H1 (cell line): ENCODE results near the gene BCAS3. TPM values are rescaled to one million over a fixed set of nuclear protein-coding genes. Genes with fewer than 3 reads are reported as not detected.

Experiments used
- ATF3 ChIP-seq: IDR thresholded peaks from 2 replicates; pipeline ENCODE4 v1.6.1; 2011; ENCODE audit warnings: low read depth, mild to moderate bottlenecking, low read length; ENCODE audit not compliant: insufficient read depth
- KDM4A ChIP-seq: IDR thresholded peaks from one replicate; pipeline ENCODE4 v1.7.1; 2012; ENCODE audit warnings: low read depth, mild to moderate bottlenecking, moderate library complexity, low read length, inconsistent platforms; ENCODE audit not compliant: severe bottlenecking
- MAFK ChIP-seq: IDR thresholded peaks from 2 replicates; pipeline ENCODE4 v1.6.1; 2012; ENCODE audit warnings: low read depth, mild to moderate bottlenecking, improper control_type of control experiment, low read length
- MAX ChIP-seq: IDR thresholded peaks from 2 replicates; pipeline ENCODE4 v1.6.1; 2012; ENCODE audit warnings: inconsistent platforms
- RFX5 ChIP-seq: IDR thresholded peaks from 2 replicates; pipeline ENCODE4 v1.6.1; 2011; ENCODE audit warnings: low read depth, low read length, improper control_type of control experiment, borderline replicate concordance
- TCF12 ChIP-seq: IDR thresholded peaks from 2 replicates; pipeline ENCODE4 v1.6.1; 2011; ENCODE audit warnings: low read depth, mild to moderate bottlenecking, low read length
- USF2 ChIP-seq: IDR thresholded peaks from 2 replicates; pipeline ENCODE4 v1.6.1; 2011; ENCODE audit warnings: low read length, improper control_type of control experiment
- polyA plus RNA-seq, 7 experiments: library from polyadenylated mRNA; depleted of rRNA in 3 of 7; stranded (reverse) in 5 of 7; unstranded in 2 of 7; fragments of >200 nt in 5 of 7; fragments of 200-250 nt in 2 of 7; gene quantifications; 1 replicate in 5 of 7; 2 replicates in 1 of 7; 4 replicates in 1 of 7; pipeline versions ENCODE4 v1.2.1 to v1.2.3, GENCODE V29; 2011 to 2013; ENCODE audit warnings: missing spikeins in 2 of 7, mixed read lengths in 2 of 7
- total RNA-seq: library from RNA; stranded (reverse); fragmentation: NEBNext Ultra II Directional; extraction: Animal tissue kit (Norgen Biotek cat#: 25700); gene quantifications from 2 replicates; pipeline ENCODE4 v1.2.1, GENCODE V29; 2021

BCAS3 gene
- total and polyA plus RNA-seq, 2 of the 8 experiments (the other 6 are each of a cell fraction or from before 2014, with no cell fraction given), result 9.9 to 13.3 TPM

GRCh38 chr17:61316633-61317032 lies 639.0 kb downstream of the BCAS3 start (continued):
- TF ChIP-seq USF2 (no peak), MAX (no peak), KDM4A (no peak), TCF12 (no peak), MAFK (no peak), ATF3 (no peak), RFX5 (no peak)
